Neural progenitor cell (in vitro differentiated cells): Measurements from ENCODE around the gene BTBD9. TPM values are rescaled to one million over a fixed set of nuclear protein-coding genes. Genes with fewer than 3 reads are reported as not detected.

ENCODE experiments used
- DNase-seq: peaks from one replicate; pipeline ENCODE4 v3.0.0-alpha.2; 2016; ENCODE audit warnings: low spot score
- H2AFZ ChIP-seq: fragments of 200-600 bp; sonication (generic); replicated peaks from 2 replicates; pipeline ENCODE4 v1.6.1; 2016; ENCODE audit warnings: antibody characterized with exemption
- H3F3A ChIP-seq: fragments of 200-600 bp; sonication (generic); 2 replicates; pipeline ENCODE4 v1.6.1; 2016; ENCODE audit warnings: antibody characterized with exemption, low read depth
- H3K27ac ChIP-seq: fragments of 200-600 bp; sonication (generic); 2 replicates; pipeline ENCODE4 v1.5.1; 2016; ENCODE audit warnings: mild to moderate bottlenecking
- H3K27me3 ChIP-seq: fragments of 200-600 bp; sonication (generic); 2 replicates; pipeline ENCODE4 v1.6.1; 2016; ENCODE audit warnings: mild to moderate bottlenecking, moderate library complexity
- H3K36me3 ChIP-seq: fragments of 200-600 bp; sonication (generic); 2 replicates; pipeline ENCODE4 v1.5.1; 2016
- H3K4me1 ChIP-seq: fragments of 200-600 bp; sonication (generic); 2 replicates; pipeline ENCODE4 v1.6.1; 2016; ENCODE audit warnings: mixed run types
- H3K4me2 ChIP-seq: fragments of 200-600 bp; sonication (generic); 2 replicates; pipeline ENCODE4 v1.6.1; 2016
- H3K4me3 ChIP-seq: fragments of 200-600 bp; sonication (generic); 2 replicates; pipeline ENCODE4 v1.5.1; 2016
- H3K79me2 ChIP-seq: fragments of 200-600 bp; sonication (generic); 2 replicates; pipeline ENCODE4 v1.6.1; 2016; ENCODE audit warnings: low read depth
- H3K9ac ChIP-seq: fragments of 200-600 bp; sonication (generic); 2 replicates; pipeline ENCODE4 v1.6.1; 2016
- H3K9me3 ChIP-seq: fragments of 200-600 bp; sonication (generic); 2 replicates; pipeline ENCODE4 v1.5.1; 2016; ENCODE audit warnings: low read depth
- H4K20me1 ChIP-seq: fragments of 200-600 bp; sonication (generic); 2 replicates; pipeline ENCODE4 v1.6.1; 2016; ENCODE audit warnings: low read depth
- H3K27ac Mint-ChIP-seq: 3 replicates; pipeline ENCODE4 v1.8.0; 2021; ENCODE audit warnings: mixed read lengths
- H3K27me3 Mint-ChIP-seq: 2 replicates; pipeline ENCODE4 v1.8.0; 2022; ENCODE audit warnings: low read depth, mild to moderate bottlenecking, inconsistent platforms, moderate library complexity, mixed read lengths; ENCODE audit not compliant: insufficient read depth
- H3K36me3 Mint-ChIP-seq: 3 replicates; pipeline ENCODE4 v1.8.0; 2021; ENCODE audit warnings: mixed read lengths
- H3K4me1 Mint-ChIP-seq: 3 replicates; pipeline ENCODE4 v1.8.0; 2021; ENCODE audit warnings: mixed read lengths
- H3K4me3 Mint-ChIP-seq: 3 replicates; pipeline ENCODE4 v1.8.0; 2021; ENCODE audit warnings: mild to moderate bottlenecking, moderate library complexity, mixed read lengths
- H3K9me3 Mint-ChIP-seq: 3 replicates; pipeline ENCODE4 v1.8.0; 2020; ENCODE audit warnings: mixed read lengths
- EZH2 ChIP-seq: fragments of 200-600 bp; sonication (generic); IDR thresholded peaks from 2 replicates; pipeline ENCODE4 v1.6.1; 2017; ENCODE audit warnings: antibody characterized with exemption, mild to moderate bottlenecking, moderate library complexity
- EZH2phosphoT487 ChIP-seq: fragments of 200-600 bp; sonication (generic); IDR thresholded peaks from 2 replicates; pipeline ENCODE4 v1.6.1; 2017; ENCODE audit warnings: antibody characterized with exemption
- total RNA-seq: library from RNA; depleted of rRNA; stranded (reverse); fragments of >200 nt; gene quantifications from 2 replicates; pipeline ENCODE4 v1.2.3, GENCODE V29; 2015; ENCODE audit warnings: low replicate concordance
- TF ChIP-seq, protein P1 (sequence below): fragments of 200-600 bp; sonication (generic); IDR thresholded peaks from 2 replicates; pipeline ENCODE4 v1.5.1; 2017; ENCODE audit warnings: antibody characterized with exemption, mild to moderate bottlenecking

Gene BTBD9
- total RNA-seq, 1 donor from 2014 or later = 16.9 TPM

DNA sequence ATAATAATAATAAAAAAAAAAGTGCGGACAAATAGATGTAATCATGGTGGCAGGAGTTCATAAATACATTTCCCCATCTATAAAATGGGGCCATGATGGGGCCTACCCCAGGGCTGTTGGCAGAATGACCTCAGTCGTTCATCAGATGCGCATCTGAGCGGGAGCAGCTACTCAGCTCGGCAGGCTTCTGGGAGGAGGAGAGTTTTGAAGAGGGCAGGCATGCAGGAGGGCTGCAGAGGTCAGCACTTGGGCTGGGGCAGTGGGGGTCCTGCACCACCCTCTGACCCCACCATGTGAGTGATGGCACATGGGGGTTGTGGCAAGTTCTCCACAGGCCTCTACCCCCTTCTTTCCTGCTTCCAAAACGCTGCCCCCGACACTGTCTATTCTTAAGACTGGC lies 446.7 kb downstream of the BTBD9 start:
- Histone ChIP-seq H3F3A (peaks cover 16% of the 10 kb centered on the region), H3K79me2 (no peaks in the 10 kb centered on the region), H4K20me1 (peaks cover 8% of the 10 kb centered on the region), H3K4me3 (no peak overlapping the region), H3K36me3 (no peaks in the 10 kb centered on the region), H2AFZ (no peak overlapping the region), H3K27ac (no peak overlapping the region), H3K9me3 (no peaks in the 10 kb centered on the region), H3K4me1 (peaks cover 38% of the 10 kb centered on the region), H3K4me2 (no peak overlapping the region), H3K27me3 (no peaks in the 10 kb centered on the region), H3K9ac (no peak overlapping the region)
- Mint-ChIP-seq H3K27ac (no peak overlapping the region), H3K36me3 (no peaks in the 10 kb centered on the region), H3K4me3 (no peak overlapping the region), H3K4me1 (peaks cover 61% of the 10 kb centered on the region), H3K9me3 (no peaks in the 10 kb centered on the region), H3K27me3 (peaks cover 6% of the 10 kb centered on the region)
- DNase-seq = no peak
- TF ChIP-seq EZH2 (no peak), EZH2phosphoT487 (no peak)
- TF ChIP-seq, protein P1, sequence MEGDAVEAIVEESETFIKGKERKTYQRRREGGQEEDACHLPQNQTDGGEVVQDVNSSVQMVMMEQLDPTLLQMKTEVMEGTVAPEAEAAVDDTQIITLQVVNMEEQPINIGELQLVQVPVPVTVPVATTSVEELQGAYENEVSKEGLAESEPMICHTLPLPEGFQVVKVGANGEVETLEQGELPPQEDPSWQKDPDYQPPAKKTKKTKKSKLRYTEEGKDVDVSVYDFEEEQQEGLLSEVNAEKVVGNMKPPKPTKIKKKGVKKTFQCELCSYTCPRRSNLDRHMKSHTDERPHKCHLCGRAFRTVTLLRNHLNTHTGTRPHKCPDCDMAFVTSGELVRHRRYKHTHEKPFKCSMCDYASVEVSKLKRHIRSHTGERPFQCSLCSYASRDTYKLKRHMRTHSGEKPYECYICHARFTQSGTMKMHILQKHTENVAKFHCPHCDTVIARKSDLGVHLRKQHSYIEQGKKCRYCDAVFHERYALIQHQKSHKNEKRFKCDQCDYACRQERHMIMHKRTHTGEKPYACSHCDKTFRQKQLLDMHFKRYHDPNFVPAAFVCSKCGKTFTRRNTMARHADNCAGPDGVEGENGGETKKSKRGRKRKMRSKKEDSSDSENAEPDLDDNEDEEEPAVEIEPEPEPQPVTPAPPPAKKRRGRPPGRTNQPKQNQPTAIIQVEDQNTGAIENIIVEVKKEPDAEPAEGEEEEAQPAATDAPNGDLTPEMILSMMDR = no peak

DNA sequence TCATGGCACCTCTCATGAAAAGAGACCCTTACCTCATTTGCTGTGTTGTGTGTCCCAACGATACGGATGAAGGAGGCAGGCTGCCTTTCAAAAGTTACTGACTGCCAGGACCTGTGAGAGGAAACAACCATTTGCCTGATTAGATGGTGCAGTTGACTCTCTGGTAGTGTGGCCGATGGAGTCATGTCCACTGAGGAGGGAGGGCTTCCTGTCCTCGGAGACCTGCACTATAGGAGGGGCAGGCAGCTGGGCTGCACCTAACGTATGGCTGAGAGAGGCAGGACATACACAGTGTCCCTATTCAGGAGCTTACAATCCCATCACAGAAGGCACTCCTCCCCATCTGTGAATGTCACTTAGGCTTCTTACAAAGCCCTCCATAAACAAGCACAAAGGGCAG lies 447.2 kb downstream of the BTBD9 start:
- Histone ChIP-seq H3K79me2 (no peaks in the 10 kb centered on the region), H3K4me2 (peak overlapping the region; percentile 43), H3K4me3 (no peak overlapping the region), H3K36me3 (no peaks in the 10 kb centered on the region), H3K9me3 (no peaks in the 10 kb centered on the region), H3K27ac (no peak overlapping the region), H3F3A (peaks cover 16% of the 10 kb centered on the region), H4K20me1 (peaks cover 8% of the 10 kb centered on the region), H2AFZ (no peak overlapping the region), H3K9ac (no peak overlapping the region), H3K4me1 (peaks cover 41% of the 10 kb centered on the region), H3K27me3 (no peaks in the 10 kb centered on the region)
- Mint-ChIP-seq H3K27me3 (peaks cover 6% of the 10 kb centered on the region), H3K27ac (no peak overlapping the region), H3K36me3 (no peaks in the 10 kb centered on the region), H3K4me1 (peaks cover 61% of the 10 kb centered on the region), H3K4me3 (peak overlapping the region; percentile 54), H3K9me3 (no peaks in the 10 kb centered on the region)
- no peak for DNase-seq
- TF ChIP-seq, protein P1 = no peak

DNA sequence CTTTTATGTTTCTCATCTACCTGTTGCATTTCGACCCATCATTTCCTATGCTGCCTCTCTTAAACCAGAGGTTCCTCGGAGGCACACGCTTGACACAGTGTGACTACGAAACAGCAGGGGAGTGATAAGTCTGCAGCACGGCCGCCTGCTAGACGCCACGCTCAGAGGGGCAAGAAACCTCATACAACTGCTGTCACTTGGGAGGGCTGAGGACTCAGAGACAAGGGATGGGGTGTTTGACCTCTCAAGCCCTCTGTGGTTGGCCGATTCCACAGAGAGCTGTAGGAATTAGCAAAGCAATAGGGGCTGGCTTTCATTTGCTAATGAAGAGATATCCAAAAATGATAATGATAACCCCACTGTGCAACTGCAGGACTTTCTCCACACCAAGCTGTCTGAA lies 447.7 kb downstream of the BTBD9 start:
- Mint-ChIP-seq H3K9me3 (no peaks in the 10 kb centered on the region), H3K27me3 (peaks cover 6% of the 10 kb centered on the region), H3K4me3 (no peak overlapping the region), H3K4me1 (peaks cover 62% of the 10 kb centered on the region), H3K27ac (no peak overlapping the region), H3K36me3 (no peaks in the 10 kb centered on the region)
- no peaks in the 10 kb centered on the region for H3K36me3 ChIP-seq
- no peaks in the 10 kb centered on the region for H3K27me3 ChIP-seq
- TF ChIP-seq, protein P1 = no peak
- TF ChIP-seq EZH2phosphoT487 = no peak
- no peak for TF ChIP-seq EZH2
- H3K4me1 ChIP-seq = peaks cover 41% of the 10 kb centered on the region
- H4K20me1 ChIP-seq = peaks cover 8% of the 10 kb centered on the region
- no peak overlapping the region for H3K4me3 ChIP-seq
- peak overlapping the region; percentile 43 for H3K4me2 ChIP-seq
- H3F3A ChIP-seq = peaks cover 16% of the 10 kb centered on the region
- H3K9me3 ChIP-seq = no peaks in the 10 kb centered on the region
- H3K27ac ChIP-seq = no peak overlapping the region
- DNase-seq = peak; percentile 60
- no peaks in the 10 kb centered on the region for H3K79me2 ChIP-seq
- no peak overlapping the region for H3K9ac ChIP-seq
- H2AFZ ChIP-seq = no peak overlapping the region
